ENCODE measurements around the gene ZNF70.

ZNF70 gene

GRCh38 chr22:23750714-23751440 lies at the start of gene ZNF70:
Gene ZNF70 (minus strand): TSS chr22:23751112. CDS start chr22:23745140, 5,972 bp downstream.
- no peak for FAIRE-seq

DNA sequence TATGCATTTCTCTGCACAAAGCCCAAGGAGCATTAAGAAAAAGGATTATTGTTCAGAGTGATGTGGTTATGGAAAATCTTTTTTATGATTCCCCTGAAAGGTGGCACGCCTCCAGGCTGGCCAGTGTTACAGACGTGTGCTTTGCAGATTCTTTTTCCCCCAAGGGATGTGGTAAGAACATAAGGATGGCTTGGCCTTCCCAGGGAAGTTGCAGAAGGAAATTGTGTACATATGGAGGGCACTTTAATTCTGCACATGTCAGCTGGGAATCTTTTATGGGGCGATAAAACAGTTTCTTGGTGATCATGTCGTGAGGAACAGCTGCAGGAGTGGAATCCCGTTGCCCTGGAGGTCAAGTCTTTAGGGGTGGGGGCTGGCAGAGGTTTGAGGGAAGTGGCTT lies 45.5 kb upstream of the ZNF70 start:
- FAIRE-seq, result no peak

DNA sequence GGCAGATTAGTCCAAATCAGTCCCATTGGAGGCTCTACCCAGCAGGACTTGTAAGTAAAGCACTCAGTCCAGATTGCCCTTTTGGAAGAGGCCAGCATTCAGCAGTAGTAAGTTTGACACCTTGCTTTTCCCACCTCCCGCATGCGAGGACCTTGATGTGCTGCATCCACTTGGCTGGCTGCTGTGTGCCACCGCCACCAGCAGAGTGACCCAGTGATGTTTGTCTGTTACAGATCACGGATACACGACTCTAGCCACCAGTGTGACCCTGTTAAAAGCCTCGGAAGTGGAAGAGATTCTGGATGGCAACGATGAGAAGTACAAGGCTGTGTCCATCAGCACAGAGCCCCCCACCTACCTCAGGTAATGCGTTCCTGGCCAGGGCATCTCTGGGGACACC lies 42.4 kb upstream of the ZNF70 start:
- no peak for FAIRE-seq

DNA sequence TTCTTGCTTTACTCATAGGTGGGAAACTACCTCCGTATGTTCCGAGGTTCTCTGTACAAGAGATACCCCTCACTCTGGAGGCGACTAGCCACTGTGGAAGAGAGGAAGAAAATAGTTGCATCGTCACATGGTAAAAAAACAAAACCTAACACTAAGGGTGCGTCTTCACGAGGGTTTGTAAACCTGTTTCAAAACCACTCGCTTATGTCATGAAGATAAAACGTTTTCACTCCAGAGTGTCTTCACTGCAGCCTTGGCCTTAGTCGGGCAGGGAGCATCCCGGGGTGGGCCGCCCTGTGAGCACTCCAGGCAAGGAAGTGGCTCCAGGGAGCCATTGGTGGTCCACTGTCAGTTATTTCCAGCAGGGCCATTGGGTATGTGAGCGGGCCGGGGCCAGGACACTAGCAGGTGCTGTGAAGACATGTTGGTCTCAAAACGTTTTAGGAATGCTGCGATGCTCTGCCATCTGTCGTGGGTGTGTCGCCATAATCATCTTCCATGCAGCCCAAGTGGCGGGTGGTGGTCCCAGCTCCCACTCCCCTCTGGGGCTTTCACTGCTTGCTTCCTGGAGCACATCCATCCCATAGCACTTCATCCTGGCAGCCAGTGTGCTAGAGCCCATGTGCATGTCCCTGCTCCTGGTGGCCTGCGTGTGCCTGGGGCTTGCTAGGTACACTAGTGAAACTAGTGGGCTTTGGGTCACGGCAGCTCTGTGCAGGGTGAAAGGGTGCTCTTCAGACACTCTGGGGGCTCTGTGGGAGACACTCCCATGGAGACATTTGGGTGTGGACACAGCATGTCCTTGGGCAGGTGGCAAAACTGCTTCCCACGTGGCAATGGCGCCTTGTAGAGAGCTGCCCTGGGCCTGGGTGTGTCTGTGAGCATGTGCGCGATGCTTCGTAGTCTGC lies 41.1 kb upstream of the ZNF70 start:
- no peak for FAIRE-seq

DNA sequence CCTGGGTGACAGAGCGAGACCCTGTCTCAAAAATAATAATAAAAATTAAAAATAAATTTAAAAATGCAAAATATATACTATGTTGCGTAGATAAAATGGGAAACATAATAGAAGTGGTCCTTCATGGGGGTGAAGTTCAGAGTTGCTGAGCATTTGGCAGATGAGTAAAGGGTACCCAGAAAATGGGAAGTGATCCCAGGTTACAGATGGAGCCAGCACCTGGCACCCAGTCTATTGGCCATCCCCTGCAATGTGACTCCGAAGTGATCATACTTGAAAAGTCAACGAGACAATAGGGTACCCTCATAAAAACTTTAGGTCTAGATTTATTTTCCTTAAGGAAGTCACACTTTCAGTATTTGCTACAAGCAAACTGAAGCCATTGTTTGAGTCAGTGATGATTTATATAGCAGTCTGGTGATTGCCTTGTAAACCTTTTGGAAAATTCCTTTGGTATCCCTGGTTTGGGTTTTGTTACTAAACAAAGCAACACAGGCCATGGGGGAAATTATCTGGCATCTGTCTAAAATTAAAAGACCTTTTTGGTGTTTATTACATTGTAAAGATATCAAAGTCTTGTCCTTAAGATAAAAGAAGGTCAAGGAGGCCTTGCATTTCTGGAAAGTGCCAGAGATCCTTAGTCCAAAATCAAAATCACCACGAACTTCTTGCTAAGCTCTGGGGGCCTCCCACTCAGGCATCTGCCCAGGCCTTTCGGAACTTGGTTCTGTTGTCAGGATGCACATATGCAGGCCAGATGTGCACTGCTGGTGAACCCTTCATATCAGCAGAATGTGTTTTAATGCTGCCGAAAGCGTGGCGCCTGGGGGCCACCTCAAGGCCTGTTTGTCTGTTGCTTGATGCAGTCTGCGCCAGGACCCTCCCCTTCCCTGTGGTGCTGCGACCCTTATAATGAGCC lies 40.2 kb upstream of the ZNF70 start:
- FAIRE-seq, result no peak

DNA sequence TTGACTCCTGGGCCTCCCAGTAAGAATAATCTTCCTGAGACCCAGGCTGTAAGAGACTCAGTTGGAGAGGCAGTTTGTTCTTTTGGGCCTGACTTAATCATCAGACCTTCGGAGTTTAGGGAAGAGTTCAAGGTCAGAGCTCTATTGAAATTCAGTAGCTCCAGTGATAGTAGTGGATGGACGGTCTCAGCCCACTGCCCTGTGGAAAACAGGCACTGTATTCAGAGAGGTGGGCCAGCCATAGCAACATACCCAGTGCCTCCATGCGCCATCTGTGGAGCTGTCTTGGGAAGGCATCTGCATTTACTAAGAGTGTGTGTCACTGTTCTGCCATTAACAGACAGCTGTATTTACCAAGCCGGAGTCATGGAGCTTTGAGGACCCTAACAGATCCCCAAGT lies 38.7 kb upstream of the ZNF70 start:
- no peak for FAIRE-seq

DNA sequence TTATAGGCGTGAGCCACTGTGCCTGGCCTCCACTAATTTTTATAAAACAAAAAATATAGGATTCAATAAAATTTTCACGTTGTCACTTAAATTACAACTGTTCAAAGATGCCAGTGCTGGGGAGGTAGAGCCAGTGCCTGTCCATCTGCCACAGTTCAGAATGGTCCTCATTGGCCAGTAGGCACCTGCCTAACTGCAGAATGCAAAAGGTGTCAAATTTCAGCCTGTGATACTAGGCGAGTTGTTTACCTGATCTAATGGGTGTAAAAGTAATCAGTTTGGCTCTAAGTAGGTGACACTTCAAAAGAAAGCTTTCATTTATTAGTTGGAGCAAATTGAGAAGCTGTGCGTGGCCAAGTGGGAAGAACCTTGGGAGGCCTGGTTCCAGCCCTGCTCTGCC lies 38.2 kb upstream of the ZNF70 start:
- no peak for FAIRE-seq

DNA sequence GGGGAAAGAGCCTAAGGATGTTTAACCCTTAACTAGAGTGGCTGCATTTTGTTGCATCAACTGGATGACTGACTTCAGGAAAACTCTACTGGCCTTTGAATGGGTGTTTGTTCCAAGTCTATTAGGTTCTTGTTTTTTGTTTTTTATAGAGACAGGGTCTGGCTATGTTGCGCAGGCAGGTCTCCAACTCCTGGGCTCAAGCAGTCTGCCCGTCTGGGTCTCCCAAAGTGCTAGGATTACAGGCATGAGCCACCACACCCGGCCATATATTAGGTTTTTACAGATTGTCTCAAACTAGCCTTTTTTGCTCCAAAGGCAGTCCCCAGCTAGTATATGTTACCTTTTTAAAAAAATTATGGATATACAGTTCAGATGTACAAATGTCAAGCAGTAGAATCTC lies 37.0 kb upstream of the ZNF70 start:
- FAIRE-seq, result no peak

- FAIRE-seq, result no peak
Measured at GRCh38 chr22:23787600-23787896, 36.6 kb upstream of the ZNF70 start.

GRCh38 chr22:23786752-23787599 lies 36.1 kb upstream of the ZNF70 start, which contains the start of gene SMARCB1:
Gene SMARCB1 (plus strand): TSS chr22:23786966. CDS start chr22:23787170, 204 bp downstream.
- FAIRE-seq, result no peak

- no peak for FAIRE-seq
Measured at GRCh38 chr22:23786261-23786710, 35.4 kb upstream of the ZNF70 start.

GRCh38 chr22:23784215-23784732 lies 33.4 kb upstream of the ZNF70 start:
- FAIRE-seq, result no peak

DNA sequence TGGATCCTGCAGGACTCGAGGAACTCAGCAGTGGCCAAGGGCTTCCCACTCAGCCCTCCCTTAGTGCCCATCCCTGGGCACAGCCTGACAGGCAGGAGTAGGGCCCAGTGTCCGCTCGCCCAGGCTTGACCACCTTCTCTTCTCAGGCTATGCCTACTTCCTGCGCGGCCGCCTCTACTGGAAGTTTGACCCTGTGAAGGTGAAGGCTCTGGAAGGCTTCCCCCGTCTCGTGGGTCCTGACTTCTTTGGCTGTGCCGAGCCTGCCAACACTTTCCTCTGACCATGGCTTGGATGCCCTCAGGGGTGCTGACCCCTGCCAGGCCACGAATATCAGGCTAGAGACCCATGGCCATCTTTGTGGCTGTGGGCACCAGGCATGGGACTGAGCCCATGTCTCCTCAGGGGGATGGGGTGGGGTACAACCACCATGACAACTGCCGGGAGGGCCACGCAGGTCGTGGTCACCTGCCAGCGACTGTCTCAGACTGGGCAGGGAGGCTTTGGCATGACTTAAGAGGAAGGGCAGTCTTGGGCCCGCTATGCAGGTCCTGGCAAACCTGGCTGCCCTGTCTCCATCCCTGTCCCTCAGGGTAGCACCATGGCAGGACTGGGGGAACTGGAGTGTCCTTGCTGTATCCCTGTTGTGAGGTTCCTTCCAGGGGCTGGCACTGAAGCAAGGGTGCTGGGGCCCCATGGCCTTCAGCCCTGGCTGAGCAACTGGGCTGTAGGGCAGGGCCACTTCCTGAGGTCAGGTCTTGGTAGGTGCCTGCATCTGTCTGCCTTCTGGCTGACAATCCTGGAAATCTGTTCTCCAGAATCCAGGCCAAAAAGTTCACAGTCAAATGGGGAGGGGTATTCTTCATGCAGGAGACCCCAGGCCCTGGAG lies 32.6 kb upstream of the ZNF70 start:
- no peak for FAIRE-seq

DNA sequence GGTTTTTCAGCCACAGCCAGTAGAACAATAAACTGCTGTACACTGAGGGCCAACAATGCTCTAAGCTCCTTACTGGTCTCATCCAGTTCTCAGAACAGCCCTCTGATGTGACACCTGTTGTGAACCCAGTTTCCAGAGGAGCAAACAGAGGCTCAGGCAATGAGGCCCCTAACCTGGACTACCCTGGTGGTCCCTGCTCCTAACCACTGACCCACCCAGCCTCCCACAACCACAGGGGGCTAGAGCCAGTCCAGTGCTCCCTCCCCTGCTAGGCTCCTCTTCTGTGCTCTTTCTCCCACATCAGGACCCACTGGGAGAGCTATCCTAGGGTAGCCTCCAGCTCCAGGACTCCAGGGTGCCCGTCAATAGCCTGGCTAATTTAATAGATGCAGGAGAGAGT lies 31.8 kb upstream of the ZNF70 start:
- FAIRE-seq, result no peak

DNA sequence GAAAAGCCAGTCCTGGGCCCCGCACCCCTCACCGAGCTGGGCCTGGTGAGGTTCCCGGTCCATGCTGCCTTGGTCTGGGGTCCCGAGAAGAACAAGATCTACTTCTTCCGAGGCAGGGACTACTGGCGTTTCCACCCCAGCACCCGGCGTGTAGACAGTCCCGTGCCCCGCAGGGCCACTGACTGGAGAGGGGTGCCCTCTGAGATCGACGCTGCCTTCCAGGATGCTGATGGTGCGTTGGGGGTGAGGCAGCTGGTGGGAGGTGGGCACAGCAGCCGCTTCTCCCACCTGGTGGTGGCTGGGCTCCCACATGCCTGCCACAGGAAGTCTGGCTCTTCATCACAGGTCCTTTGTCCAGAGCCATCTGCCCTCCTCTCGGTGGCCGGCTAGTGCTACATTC lies 31.3 kb upstream of the ZNF70 start:
- no peak for FAIRE-seq

DNA sequence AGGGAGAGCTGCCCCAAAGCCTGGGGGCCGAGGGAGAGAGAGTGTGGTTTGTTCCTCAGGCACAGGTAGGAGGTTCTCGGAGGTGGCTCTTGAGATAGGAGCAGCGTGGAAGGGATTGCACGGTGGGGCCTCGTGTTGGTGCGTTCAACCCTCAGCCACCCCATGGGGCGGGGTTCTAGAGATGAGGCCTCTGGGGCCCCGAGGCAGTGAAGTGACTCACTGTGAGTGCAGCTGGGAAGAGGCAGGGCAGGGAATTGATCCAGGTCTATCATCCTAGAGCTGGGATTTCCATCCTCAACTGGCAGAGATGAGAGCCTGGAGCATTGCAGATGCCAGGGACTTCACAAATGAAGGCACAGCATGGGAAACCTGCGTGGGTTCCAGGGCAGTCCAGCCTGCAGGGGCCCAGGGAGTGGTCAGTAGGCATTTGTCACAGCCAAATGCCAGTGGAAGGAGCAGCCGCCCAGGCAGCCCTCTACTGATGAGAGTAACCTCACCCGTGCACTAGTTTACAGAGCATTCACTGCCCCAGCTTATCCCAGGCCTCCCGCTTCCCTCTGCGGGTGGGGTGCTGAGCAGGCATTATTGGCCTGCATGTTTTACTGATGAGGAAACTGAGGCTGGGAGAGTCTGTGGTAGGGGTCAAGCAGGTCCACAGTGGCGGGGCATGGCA lies 30.7 kb upstream of the ZNF70 start:
- no peak for FAIRE-seq

DNA sequence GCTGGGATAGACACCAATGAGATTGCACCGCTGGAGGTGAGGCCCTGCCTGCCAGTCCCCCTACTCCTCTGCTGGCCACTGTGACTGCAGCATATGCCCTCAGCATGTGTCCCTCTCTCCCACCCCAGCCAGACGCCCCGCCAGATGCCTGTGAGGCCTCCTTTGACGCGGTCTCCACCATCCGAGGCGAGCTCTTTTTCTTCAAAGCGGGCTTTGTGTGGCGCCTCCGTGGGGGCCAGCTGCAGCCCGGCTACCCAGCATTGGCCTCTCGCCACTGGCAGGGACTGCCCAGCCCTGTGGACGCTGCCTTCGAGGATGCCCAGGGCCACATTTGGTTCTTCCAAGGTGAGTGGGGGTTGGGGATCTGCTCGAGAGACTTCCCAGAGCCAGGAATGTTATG lies 30.2 kb upstream of the ZNF70 start:
- FAIRE-seq, result no peak

- FAIRE-seq, result no peak
Measured at GRCh38 chr22:23780146-23780748, 29.3 kb upstream of the ZNF70 start.

- no peak for FAIRE-seq
Measured at GRCh38 chr22:23779731-23780130, 28.8 kb upstream of the ZNF70 start.

- FAIRE-seq, result no peak
Measured at GRCh38 chr22:23779083-23779482, 28.2 kb upstream of the ZNF70 start.
